ENCODE results near the gene RXRA.

Gene RXRA

GRCh38 chr9:134385915-134386314 is 59.7 kb downstream of the RXRA start:
- Histone ChIP-seq H3K27ac (ENCODE audit: low read length) (no peak overlapping the region), H3K4me2 (ENCODE audit: insufficient read depth, low read length) (no peak overlapping the region), H4K20me1 (ENCODE audit: insufficient read depth, low read length) (peaks cover 48% of the 10 kb centered on the region), H3K79me2 (ENCODE audit: insufficient read depth, low read length) (0 out of 2 replicates have a peak, but pooled peaks cover 3% of the 10 kb centered on the region), H2AFZ (ENCODE audit: low read depth, low read length) (no peak overlapping the region), H3K36me3 (ENCODE audit: insufficient read depth, low read length) (no peaks in the 10 kb centered on the region), H3K9ac (ENCODE audit: low read depth, low read length) (no peak overlapping the region), H3K9me3 (ENCODE audit: insufficient read depth, low read length, severe bottlenecking) (no peaks in the 10 kb centered on the region), H3K4me1 (ENCODE audit: insufficient read depth, low read length) (peaks cover 1% of the 10 kb centered on the region; the same call in 1 of the 2 replicates), H3K4me3 (ENCODE audit: low read depth in 1 of 2, low read length in 2 of 2) (no peak overlapping the region), H3K27me3 (ENCODE audit: insufficient read depth, low read length, poor library complexity) (no peaks in the 10 kb centered on the region)
- ATAC-seq (ENCODE audit: insufficient read depth, low read depth) (no peak), DNase-seq (no peak)
- TF ChIP-seq EZH2 (IDR thresholded peaks at IDR 0.05; ENCODE audit: borderline replicate concordance, low read depth, low read length, severe bottlenecking) (no peak), CTCF (IDR thresholded peaks at IDR 0.05; ENCODE audit: borderline replicate concordance, extremely low read depth, low read length, poor library complexity, severe bottlenecking) (no peak)

- Histone ChIP-seq H3K27me3 (ENCODE audit: insufficient read depth, low read length, poor library complexity) (no peaks in the 10 kb centered on the region), H2AFZ (ENCODE audit: low read depth, low read length) (no peak overlapping the region), H3K4me1 (ENCODE audit: insufficient read depth, low read length) (peaks cover 5% of the 10 kb centered on the region; the same call in 1 of the 2 replicates), H3K4me3 (ENCODE audit: low read depth in 1 of 2, low read length in 2 of 2) (no peak overlapping the region), H3K27ac (ENCODE audit: low read length) (no peak overlapping the region), H3K36me3 (ENCODE audit: insufficient read depth, low read length) (no peaks in the 10 kb centered on the region), H3K9me3 (ENCODE audit: insufficient read depth, low read length, severe bottlenecking) (no peaks in the 10 kb centered on the region), H3K9ac (ENCODE audit: low read depth, low read length) (no peak overlapping the region), H4K20me1 (ENCODE audit: insufficient read depth, low read length) (peaks cover 48% of the 10 kb centered on the region), H3K79me2 (ENCODE audit: insufficient read depth, low read length) (0 out of 2 replicates have a peak, but pooled peaks cover 3% of the 10 kb centered on the region), H3K4me2 (ENCODE audit: insufficient read depth, low read length) (no peak overlapping the region)
- DNase-seq (no peak), ATAC-seq (ENCODE audit: insufficient read depth, low read depth) (no peak)
- TF ChIP-seq CTCF (IDR thresholded peaks at IDR 0.05; ENCODE audit: borderline replicate concordance, extremely low read depth, low read length, poor library complexity, severe bottlenecking) (no peak), EZH2 (IDR thresholded peaks at IDR 0.05; ENCODE audit: borderline replicate concordance, low read depth, low read length, severe bottlenecking) (no peak)
Observed at GRCh38 chr9:134386951-134387831, 60.9 kb downstream of the RXRA start.

GRCh38 chr9:134388289-134388808 is 62.1 kb downstream of the RXRA start:
- H4K20me1 ChIP-seq (ENCODE audit: insufficient read depth, low read length), result peaks cover 42% of the 10 kb centered on the region
- H3K36me3 ChIP-seq (ENCODE audit: insufficient read depth, low read length), result no peaks in the 10 kb centered on the region
- H3K4me1 ChIP-seq (ENCODE audit: insufficient read depth, low read length), result peaks cover 5% of the 10 kb centered on the region; the same call in 1 of the 2 replicates
- 0 out of 2 replicates have a peak, but pooled peaks cover 3% of the 10 kb centered on the region for H3K79me2 ChIP-seq (ENCODE audit: insufficient read depth, low read length)
- no peak overlapping the region for H3K9ac ChIP-seq (ENCODE audit: low read depth, low read length)
- no peak for DNase-seq
- no peak for ATAC-seq (ENCODE audit: insufficient read depth, low read depth)
- no peaks in the 10 kb centered on the region for H3K27me3 ChIP-seq (ENCODE audit: insufficient read depth, low read length, poor library complexity)
- H3K27ac ChIP-seq (ENCODE audit: low read length), result no peak overlapping the region
- no peak overlapping the region for H2AFZ ChIP-seq (ENCODE audit: low read depth, low read length)
- no peaks in the 10 kb centered on the region for H3K9me3 ChIP-seq (ENCODE audit: insufficient read depth, low read length, severe bottlenecking)
- TF ChIP-seq CTCF (IDR thresholded peaks at IDR 0.05; ENCODE audit: borderline replicate concordance, extremely low read depth, low read length, poor library complexity, severe bottlenecking), result no peak
- no peak overlapping the region for H3K4me2 ChIP-seq (ENCODE audit: insufficient read depth, low read length)
- no peak overlapping the region for H3K4me3 ChIP-seq (ENCODE audit: low read depth in 1 of 2, low read length in 2 of 2)
